Uterus (tissue), 2 donors: ENCODE results near the gene ZNF710.

ENCODE experiments used
- CTCF ChIP-seq, 4 experiments: fragments of 200-600 bp in 2 of 4; fragments of 450-650 bp in 2 of 4; sonication (generic) in 2 of 4; IDR thresholded peaks; one replicate each; pipeline ENCODE4 v1.5.1; 2016 to 2019; ENCODE audit warnings: antibody characterized with exemption in 4 of 4, mild to moderate bottlenecking in 2 of 4, moderate library complexity in 1 of 4
- POLR2A ChIP-seq, 2 donors: fragments of 450-650 bp; IDR thresholded peaks; one replicate each; pipeline ENCODE4 v1.6.1; 2016; ENCODE audit warnings: antibody characterized with exemption in 2 of 2, mild to moderate bottlenecking in 1 of 2, moderate library complexity in 1 of 2

- no peak for TF ChIP-seq CTCF (IDR thresholded peaks at IDR 0.05)
- no peak for TF ChIP-seq POLR2A (IDR thresholded peaks at IDR 0.05)
Measured at GRCh38 chr15:90037511-90037860, 36.4 kb downstream of the ZNF710 start.
